ENCODE measurements around the gene NFXL1. TPM values are rescaled to one million over a fixed set of nuclear protein-coding genes. Genes with fewer than 3 reads are reported as not detected.

NFXL1 gene
- total RNA-seq, 4 donors from 2014 or later = 7.0 to 31.4 (median 14.5) TPM

DNA sequence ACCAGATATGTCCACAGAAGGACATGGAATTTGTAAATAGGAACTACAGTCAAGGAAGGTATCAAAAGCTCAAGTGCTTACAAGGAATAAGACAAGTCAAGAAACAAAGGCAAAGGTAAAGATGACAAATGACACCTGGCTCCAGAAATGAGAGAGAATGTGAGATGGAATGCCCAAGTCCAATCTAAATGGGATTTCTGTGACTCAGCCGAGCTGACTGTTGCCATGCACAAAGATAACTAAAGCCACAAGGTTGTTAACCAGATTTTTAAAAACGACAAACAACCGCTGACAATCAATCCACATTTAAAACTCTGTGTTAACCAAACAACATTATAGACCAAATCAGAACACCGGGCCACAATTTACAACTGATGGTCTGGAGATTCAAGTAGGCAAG, 1.1 kb downstream of the NFXL1 start:
- peaks cover 0 to 7% (median 0%) of the 10 kb centered on the region in 4 donors for H3K4me1 ChIP-seq
- H3K27ac ChIP-seq = peak overlapping the region in 1 of 4 donors; percentile 85
- no peak for DNase-seq
- no peaks in the 10 kb centered on the region for H3K9me3 ChIP-seq
- H3K36me3 ChIP-seq = peaks cover 0 to 9% (median 0%) of the 10 kb centered on the region in 3 donors
- no peaks in the 10 kb centered on the region for H3K27me3 ChIP-seq
- peak overlapping the region; percentile 60 to 88 (median 78) for H3K4me3 ChIP-seq
- no peak for TF ChIP-seq CTCF (IDR thresholded peaks at IDR 0.05)
- TF ChIP-seq POLR2A (IDR thresholded peaks at IDR 0.05) = no peak

- Histone ChIP-seq H3K27ac (no peak overlapping the region), H3K27me3 (no peaks in the 10 kb centered on the region), H3K4me3 (no peak overlapping the region), H3K9me3 (no peaks in the 10 kb centered on the region), H3K36me3 (peaks cover 0 to 35% (median 0%) of the 10 kb centered on the region in 3 donors), H3K4me1 (no peaks in the 10 kb centered on the region)
- no peak for TF ChIP-seq POLR2A (IDR thresholded peaks at IDR 0.05)
- no peak for TF ChIP-seq CTCF (IDR thresholded peaks at IDR 0.05)
- DNase-seq = no peak
Observed at GRCh38 chr4:47907089-47907646, 7.2 kb downstream of the NFXL1 start.

GRCh38 chr4:47899639-47900038, 14.7 kb downstream of the NFXL1 start:
- Histone ChIP-seq H3K27me3 (no peaks in the 10 kb centered on the region), H3K9me3 (no peaks in the 10 kb centered on the region), H3K4me3 (no peak overlapping the region), H3K4me1 (no peaks in the 10 kb centered on the region), H3K36me3 (peaks cover 0 to 64% (median 0%) of the 10 kb centered on the region in 3 donors), H3K27ac (no peak overlapping the region)
- no peak for DNase-seq
- TF ChIP-seq POLR2A (IDR thresholded peaks at IDR 0.05) = no peak
- TF ChIP-seq CTCF (IDR thresholded peaks at IDR 0.05) = no peak

DNA sequence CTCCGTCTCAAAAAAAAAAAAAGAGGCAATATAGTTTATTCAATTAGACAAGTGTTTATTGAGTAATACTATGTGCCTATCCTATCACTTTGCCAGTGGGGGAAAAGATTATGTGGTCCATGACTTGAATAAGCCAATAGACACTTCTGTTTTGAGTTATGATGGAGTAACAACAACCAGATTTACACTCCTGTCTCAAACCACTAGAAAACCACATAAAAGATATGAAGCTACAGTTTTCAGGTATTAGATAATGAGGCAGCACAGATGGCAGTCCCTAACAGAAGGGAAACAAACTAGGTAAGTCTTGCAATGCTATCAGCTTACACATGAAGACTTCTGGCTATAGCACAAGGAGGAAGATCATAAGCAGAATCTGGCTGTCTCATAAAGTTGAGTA, 22.5 kb downstream of the NFXL1 start:
- H3K27ac ChIP-seq = no peak overlapping the region
- H3K4me1 ChIP-seq = no peaks in the 10 kb centered on the region
- H3K27me3 ChIP-seq = no peaks in the 10 kb centered on the region
- no peak overlapping the region for H3K4me3 ChIP-seq
- no peak for TF ChIP-seq POLR2A (IDR thresholded peaks at IDR 0.05)
- TF ChIP-seq CTCF (IDR thresholded peaks at IDR 0.05) = no peak
- no peak for DNase-seq
- no peaks in the 10 kb centered on the region for H3K9me3 ChIP-seq
- peaks cover 0 to 82% (median 0%) of the 10 kb centered on the region in 3 donors for H3K36me3 ChIP-seq

GRCh38 chr4:47882228-47882627, 32.2 kb downstream of the NFXL1 start:
- no peak for DNase-seq
- H3K36me3 ChIP-seq = peaks cover 0 to 70% (median 0%) of the 10 kb centered on the region in 3 donors
- H3K9me3 ChIP-seq = no peaks in the 10 kb centered on the region
- H3K27me3 ChIP-seq = no peaks in the 10 kb centered on the region
- TF ChIP-seq CTCF (IDR thresholded peaks at IDR 0.05) (no peak), POLR2A (IDR thresholded peaks at IDR 0.05) (no peak)
- H3K4me1 ChIP-seq = no peaks in the 10 kb centered on the region
- H3K27ac ChIP-seq = no peak overlapping the region
- no peak overlapping the region for H3K4me3 ChIP-seq

DNA sequence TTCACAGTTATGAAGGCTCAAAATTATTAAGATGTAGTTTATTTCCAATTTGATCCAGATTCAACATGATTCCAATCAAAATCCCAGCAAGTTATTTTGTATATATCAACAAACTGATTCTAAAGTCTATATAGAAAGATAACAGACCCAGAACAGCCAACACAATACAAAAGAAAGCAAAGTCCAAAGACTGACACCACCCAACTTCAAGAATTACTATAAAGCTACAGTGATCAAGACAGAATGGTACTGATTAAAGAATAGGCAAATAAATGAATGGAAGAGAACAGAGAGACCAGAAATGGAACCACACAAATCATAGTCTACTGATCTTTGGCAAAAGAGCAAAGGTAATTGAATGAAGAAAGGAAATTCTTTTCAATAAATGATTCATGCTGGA, 34.9 kb downstream of the NFXL1 start:
- TF ChIP-seq POLR2A (IDR thresholded peaks at IDR 0.05) = no peak
- TF ChIP-seq CTCF (IDR thresholded peaks at IDR 0.05) = no peak
- H3K27ac ChIP-seq = no peak overlapping the region
- no peaks in the 10 kb centered on the region for H3K4me1 ChIP-seq
- H3K9me3 ChIP-seq = no peaks in the 10 kb centered on the region
- H3K4me3 ChIP-seq = no peak overlapping the region
- DNase-seq = no peak
- peaks cover 0 to 73% (median 0%) of the 10 kb centered on the region in 3 donors for H3K36me3 ChIP-seq
- H3K27me3 ChIP-seq = no peaks in the 10 kb centered on the region
